T-helper 17 cell (primary cell): ENCODE data around the gene NRIP3. TPM values are rescaled to one million over a fixed set of nuclear protein-coding genes. Genes with fewer than 3 reads are reported as not detected.
A peak's percentile ranks its signal among the peaks of the same experiment; 100 is the strongest.
"Not testable (repeated sequence)": the region's sequence is repeated elsewhere in the genome, so short reads cannot be mapped to it uniquely, and the experiment has no call there.

Source experiments
- ATAC-seq: fragments of 150-1000 bp; cut with Tn5 transposase; 2 replicates; pipeline ENCODE4 v1.10.0; 2021; ENCODE audit warnings: mild to moderate bottlenecking, moderate library complexity
- DNase-seq, 3 donors: peaks; one replicate each; pipeline versions ENCODE4 v3.0.0 to v3.0.0-alpha.2; 2020 to 2021
- H3K9me3 ChIP-seq: one replicate; pipeline ENCODE4 v1.7.0; 2013; ENCODE audit warnings: low read length, mild to moderate bottlenecking; ENCODE audit not compliant: control insufficient read depth, poor library complexity, severe bottlenecking
- H3K27ac Mint-ChIP-seq: one replicate; pipeline ENCODE4 v1.8.0; 2022; ENCODE audit warnings: mild to moderate bottlenecking, moderate library complexity, mixed read lengths
- H3K27me3 Mint-ChIP-seq: one replicate; pipeline ENCODE4 v1.8.0; 2022; ENCODE audit warnings: mixed read lengths
- H3K36me3 Mint-ChIP-seq: one replicate; pipeline ENCODE4 v1.8.0; 2022; ENCODE audit warnings: low read depth, mixed read lengths
- H3K4me1 Mint-ChIP-seq: one replicate; pipeline ENCODE4 v1.8.0; 2022; ENCODE audit warnings: mild to moderate bottlenecking, mixed read lengths
- H3K4me3 Mint-ChIP-seq: one replicate; pipeline ENCODE4 v1.8.0; 2022; ENCODE audit warnings: mild to moderate bottlenecking, moderate library complexity, mixed read lengths
- total RNA-seq, 4 donors: library from RNA in 2 of 4; stranded (reverse) in 2 of 4; gene quantifications; one replicate each; pipeline ENCODE4 v1.2.3 and lab custom pipeline; 2022 to 2026

Gene NRIP3
- total RNA-seq, 2 donors from 2014 or later, result 3.8 to 4.4 TPM

GRCh38 chr11:8948886-8949285, 54.9 kb downstream of the NRIP3 start:
- DNase-seq (no peak), ATAC-seq (no peak)
- H3K4me1 Mint-ChIP-seq, result no peaks in the 10 kb centered on the region
- no peaks in the 10 kb centered on the region for H3K27me3 Mint-ChIP-seq
- no peak overlapping the region for H3K27ac Mint-ChIP-seq
- H3K4me3 Mint-ChIP-seq, result no peak overlapping the region
- H3K36me3 Mint-ChIP-seq, result peaks cover 3% of the 10 kb centered on the region
- no peaks in the 10 kb centered on the region for H3K9me3 ChIP-seq

DNA sequence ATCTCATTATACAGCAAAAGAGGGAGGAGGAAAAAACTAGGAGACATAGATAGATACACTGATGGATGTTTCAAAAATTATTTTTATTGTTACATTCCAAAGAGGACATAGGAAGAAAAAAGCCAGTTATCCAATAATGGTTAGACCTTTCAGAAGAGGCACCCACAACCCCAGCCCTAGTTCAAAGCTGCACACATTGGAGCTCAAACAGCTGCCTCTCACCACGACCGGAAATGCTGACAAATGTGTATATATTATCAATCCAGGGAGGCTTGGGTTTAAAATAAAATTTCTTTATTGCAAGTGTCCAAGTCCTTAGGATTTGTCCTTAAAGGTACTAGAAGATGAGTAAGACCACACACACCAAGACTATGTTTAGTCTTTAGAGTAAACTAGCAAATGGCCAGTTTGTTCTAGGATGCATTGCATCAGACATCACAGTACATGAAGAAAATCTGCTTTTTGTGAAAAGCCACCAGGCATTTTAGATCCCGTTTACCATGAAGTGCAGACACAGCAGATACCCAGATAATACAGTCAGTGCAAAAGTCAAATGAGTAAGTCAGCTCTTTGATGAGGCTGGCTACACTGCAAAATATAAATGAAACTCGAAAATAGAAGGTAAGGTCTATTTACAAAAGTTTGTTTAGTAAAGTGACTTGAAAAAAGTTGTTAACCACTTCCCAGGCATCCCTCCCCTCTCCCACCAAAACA, 56.4 kb downstream of the NRIP3 start:
- H3K9me3 ChIP-seq, result no peaks in the 10 kb centered on the region
- Mint-ChIP-seq H3K27me3 (no peaks in the 10 kb centered on the region), H3K4me3 (no peak overlapping the region), H3K36me3 (peaks cover 3% of the 10 kb centered on the region), H3K27ac (no peak overlapping the region), H3K4me1 (no peaks in the 10 kb centered on the region)
- DNase-seq (no peak), ATAC-seq (no peak)

- no peaks in the 10 kb centered on the region for H3K9me3 ChIP-seq
- peaks cover 3% of the 10 kb centered on the region for H3K36me3 Mint-ChIP-seq
- H3K27ac Mint-ChIP-seq, result no peak within 1 kb of the TSS
These were observed 61.2 kb downstream of the NRIP3 start, which contains the start of gene ASCL3 for GRCh38 chr11:8942518-8943066. TSS of gene ASCL3 (minus strand) at chr11:8943016. CDS start at chr11:8938161, 4,855 bp downstream.

GRCh38 chr11:8941341-8942103, 62.3 kb downstream of the NRIP3 start:
- DNase-seq, result no peak
- no peak overlapping the region for H3K27ac Mint-ChIP-seq
- no peak for ATAC-seq

More at GRCh38 chr11:8942518-8943066, 61.2 kb downstream of the NRIP3 start, which contains the start of gene ASCL3:
- Mint-ChIP-seq H3K4me1 (no peaks in the 10 kb centered on the region), H3K4me3 (no peak within 1 kb of the TSS), H3K27me3 (peaks cover 18% of the 10 kb centered on the region)
- DNase-seq, result no peak
- no peak for ATAC-seq

GRCh38 chr11:8937659-8938058, 66.1 kb downstream of the NRIP3 start:
- Mint-ChIP-seq H3K27me3 (peaks cover 29% of the 10 kb centered on the region), H3K4me3 (no peak overlapping the region), H3K4me1 (peaks cover 5% of the 10 kb centered on the region), H3K36me3 (peaks cover 5% of the 10 kb centered on the region), H3K27ac (no peak overlapping the region)
- H3K9me3 ChIP-seq, result no peaks in the 10 kb centered on the region
- DNase-seq, result no peak
- ATAC-seq, result no peak

More at GRCh38 chr11:8941341-8942103, 62.3 kb downstream of the NRIP3 start:
- H3K9me3 ChIP-seq, result no peaks in the 10 kb centered on the region
- no peaks in the 10 kb centered on the region for H3K4me1 Mint-ChIP-seq
- no peak overlapping the region for H3K4me3 Mint-ChIP-seq
- H3K36me3 Mint-ChIP-seq, result peaks cover 2% of the 10 kb centered on the region
- peaks cover 24% of the 10 kb centered on the region for H3K27me3 Mint-ChIP-seq

GRCh38 chr11:8937159-8937558, 66.6 kb downstream of the NRIP3 start:
- Mint-ChIP-seq H3K4me1 (peaks cover 5% of the 10 kb centered on the region), H3K4me3 (no peak overlapping the region)

DNA sequence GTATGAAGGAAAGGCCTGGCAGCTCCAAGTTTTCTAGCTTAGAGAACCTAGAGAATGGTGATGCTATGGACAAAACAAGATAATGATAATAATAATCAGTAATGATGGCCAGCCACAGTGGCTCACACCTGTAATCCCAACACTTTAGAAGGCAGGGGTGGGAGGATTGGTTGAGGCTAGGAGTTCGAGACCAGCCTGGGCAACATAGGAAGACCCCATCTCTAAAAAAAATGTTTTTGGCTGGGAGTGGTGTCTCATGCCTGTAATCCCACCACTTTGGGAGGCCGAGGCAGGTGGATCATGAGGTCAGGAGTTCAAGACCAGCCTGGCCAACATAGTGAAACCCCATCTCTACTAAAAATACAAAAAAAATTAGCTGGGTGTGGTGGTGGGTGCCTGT, 68.0 kb downstream of the NRIP3 start:
- not testable (repeated sequence) for H3K4me1 Mint-ChIP-seq, ATAC-seq, H3K9me3 ChIP-seq, H3K4me3 Mint-ChIP-seq, DNase-seq, H3K36me3 Mint-ChIP-seq
- peaks cover 25% of the 10 kb centered on the region for H3K27me3 Mint-ChIP-seq
- H3K27ac Mint-ChIP-seq, result peak overlapping the region; percentile 57

More at GRCh38 chr11:8937159-8937558, 66.6 kb downstream of the NRIP3 start:
- Mint-ChIP-seq H3K27me3 (peaks cover 29% of the 10 kb centered on the region), H3K27ac (no peak overlapping the region), H3K36me3 (peaks cover 5% of the 10 kb centered on the region)
- DNase-seq (no peak), ATAC-seq (no peak)
- H3K9me3 ChIP-seq, result no peaks in the 10 kb centered on the region

GRCh38 chr11:8934742-8935488, 68.9 kb downstream of the NRIP3 start:
- H3K9me3 ChIP-seq, result no peaks in the 10 kb centered on the region
- peak overlapping the region; percentile 63 for H3K4me3 Mint-ChIP-seq
- no peak for ATAC-seq
- peaks cover 8% of the 10 kb centered on the region for H3K4me1 Mint-ChIP-seq
- peaks cover 25% of the 10 kb centered on the region for H3K27me3 Mint-ChIP-seq
- peaks cover 3% of the 10 kb centered on the region for H3K36me3 Mint-ChIP-seq
- peak overlapping the region; percentile 57 for H3K27ac Mint-ChIP-seq
- no peak for DNase-seq

GRCh38 chr11:8933931-8934330, 69.9 kb downstream of the NRIP3 start:
- Mint-ChIP-seq H3K27me3 (peaks cover 19% of the 10 kb centered on the region), H3K4me1 (peaks cover 8% of the 10 kb centered on the region), H3K4me3 (no peak overlapping the region), H3K27ac (no peak overlapping the region), H3K36me3 (peaks cover 3% of the 10 kb centered on the region)
- no peak for ATAC-seq
- DNase-seq, result no peak
- no peaks in the 10 kb centered on the region for H3K9me3 ChIP-seq

GRCh38 chr11:8932564-8933180, 71.1 kb downstream of the NRIP3 start, which contains the start of gene C11orf16:
TSS of gene C11orf16 (minus strand) at chr11:8932947. CDS start at chr11:8932308, 639 bp downstream.
- no peaks in the 10 kb centered on the region for H3K9me3 ChIP-seq
- Mint-ChIP-seq H3K27me3 (peaks cover 11% of the 10 kb centered on the region), H3K27ac (no peak within 1 kb of the TSS), H3K4me3 (no peak within 1 kb of the TSS), H3K36me3 (peaks cover 3% of the 10 kb centered on the region), H3K4me1 (peaks cover 8% of the 10 kb centered on the region)
- DNase-seq, result no peak
- ATAC-seq, result no peak
